WTC11 (cell line): ENCODE results near the gene OTUD3. TPM values are rescaled to one million over a fixed set of nuclear protein-coding genes. Genes with fewer than 3 reads are reported as not detected.

ENCODE experiments used
- ATAC-seq: fragments of 200-7000 bp; cut with Tn5 transposase; 2 replicates; pipeline ENCODE4 v1.10.0; 2021; ENCODE audit warnings: mild to moderate bottlenecking, moderate library complexity
- CTCF ChIA-PET: fragments of 300-600 bp; sonication (Branson Sonifier 250); formaldehyde crosslinking; loops from one replicate; lab custom pipeline; 2021; ENCODE audit warnings: antibody characterized with exemption; lab: Charles Lee
- POLR2A ChIA-PET: fragments of 350-600 bp; sonication (Branson Sonifier 250); formaldehyde crosslinking; loops from one replicate; lab custom pipeline; 2021; ENCODE audit warnings: antibody characterized with exemption; lab: Charles Lee
- DNase-seq: peaks from one replicate; pipeline ENCODE4 v3.0.0; 2021; ENCODE audit warnings: low spot score
- H3K27ac Mint-ChIP-seq: 2 replicates; pipeline ENCODE4 v1.8.0; 2021; ENCODE audit warnings: mixed read lengths
- H3K27me3 Mint-ChIP-seq: 2 replicates; pipeline ENCODE4 v1.8.0; 2021; ENCODE audit warnings: low read depth, mild to moderate bottlenecking, moderate library complexity, mixed read lengths
- H3K36me3 Mint-ChIP-seq: 2 replicates; pipeline ENCODE4 v1.8.0; 2021; ENCODE audit warnings: mixed read lengths
- H3K4me1 Mint-ChIP-seq: 2 replicates; pipeline ENCODE4 v1.8.0; 2022; ENCODE audit warnings: mixed read lengths
- H3K4me3 Mint-ChIP-seq: 2 replicates; pipeline ENCODE4 v1.8.0; 2021; ENCODE audit warnings: mild to moderate bottlenecking, moderate library complexity, mixed read lengths
- H3K9me3 Mint-ChIP-seq: 2 replicates; pipeline ENCODE4 v1.8.0; 2021; ENCODE audit warnings: mixed read lengths
- CREM ChIP-seq: sonication (generic); formaldehyde crosslinking; IDR thresholded peaks from 2 replicates; pipeline ENCODE4 v1.8.1; 2022; ENCODE audit warnings: mild to moderate bottlenecking, missing genetic modification reagents, moderate library complexity
- GABPB1 ChIP-seq: sonication (generic); formaldehyde crosslinking; IDR thresholded peaks from 2 replicates; pipeline ENCODE4 v1.8.1; 2023; ENCODE audit warnings: mild to moderate bottlenecking, missing genetic modification reagents
- GRHL2 ChIP-seq: fragments of 250-450 bp; sonication (Bioruptor Pico); IDR thresholded peaks from 2 replicates; pipeline ENCODE4 v1.8.0; 2022; ENCODE audit warnings: mild to moderate bottlenecking, moderate library complexity; ENCODE audit not compliant: insufficient replicate concordance, severe bottlenecking
- GTF2I ChIP-seq: fragments of 250-450 bp; sonication (Bioruptor Pico); conservative IDR thresholded peaks from 2 replicates; pipeline ENCODE4 v1.4.0; 2021; ENCODE audit warnings: mild to moderate bottlenecking
- HMGA2 ChIP-seq: fragments of 250-450 bp; sonication (Bioruptor Pico); IDR thresholded peaks from 2 replicates; pipeline ENCODE4 v1.4.0; 2021; ENCODE audit warnings: mild to moderate bottlenecking, moderate library complexity
- JUN ChIP-seq: sonication (generic); formaldehyde crosslinking; IDR thresholded peaks from 2 replicates; pipeline ENCODE4 v1.8.0; 2023; ENCODE audit warnings: mild to moderate bottlenecking, missing genetic modification reagents
- KAT7 ChIP-seq: sonication (generic); formaldehyde crosslinking; IDR thresholded peaks from 2 replicates; pipeline ENCODE4 v1.8.1; 2023; ENCODE audit warnings: missing genetic modification reagents, mild to moderate bottlenecking, borderline replicate concordance
- MXD4 ChIP-seq: fragments of 250-450 bp; sonication (Bioruptor Pico); IDR thresholded peaks from 2 replicates; pipeline ENCODE4 v1.8.0; 2021; ENCODE audit warnings: mild to moderate bottlenecking, moderate library complexity, borderline replicate concordance
- NFE2L1 ChIP-seq: sonication (generic); formaldehyde crosslinking; IDR thresholded peaks from 2 replicates; pipeline ENCODE4 v1.8.1; 2023; ENCODE audit warnings: missing genetic modification reagents
- NR1H2 ChIP-seq: sonication (generic); formaldehyde crosslinking; IDR thresholded peaks from 2 replicates; pipeline ENCODE4 v1.9.0; 2021; ENCODE audit warnings: mild to moderate bottlenecking, moderate library complexity, missing genetic modification reagents
- NR3C1 ChIP-seq: sonication (generic); formaldehyde crosslinking; conservative IDR thresholded peaks from 2 replicates; pipeline ENCODE4 v1.8.1; 2023; ENCODE audit warnings: low read depth, mild to moderate bottlenecking, missing genetic modification reagents
- OVOL2 ChIP-seq: fragments of 250-450 bp; sonication (Bioruptor Pico); IDR thresholded peaks from 2 replicates; pipeline ENCODE4 v1.9.0; 2021; ENCODE audit warnings: mild to moderate bottlenecking, borderline replicate concordance
- PRRX2 ChIP-seq: fragments of 250-450 bp; sonication (Bioruptor Pico); IDR thresholded peaks from 2 replicates; pipeline ENCODE4 v1.8.0; 2021; ENCODE audit warnings: mild to moderate bottlenecking
- SOX15 ChIP-seq: fragments of 250-450 bp; sonication (Bioruptor Pico); IDR thresholded peaks from 2 replicates; pipeline ENCODE4 v1.9.0; 2021; ENCODE audit warnings: mild to moderate bottlenecking
- SP1 ChIP-seq: sonication (generic); formaldehyde crosslinking; conservative IDR thresholded peaks from 2 replicates; pipeline ENCODE4 v1.8.1; 2022; ENCODE audit warnings: missing genetic modification reagents
- ZBTB21 ChIP-seq: sonication (generic); formaldehyde crosslinking; IDR thresholded peaks from 2 replicates; pipeline ENCODE4 v1.8.1; 2023; ENCODE audit warnings: mild to moderate bottlenecking, missing genetic modification reagents, borderline replicate concordance
- ZNF138 ChIP-seq: sonication (generic); formaldehyde crosslinking; conservative IDR thresholded peaks from 2 replicates; pipeline ENCODE4 v1.8.1; 2022; ENCODE audit warnings: mild to moderate bottlenecking, moderate library complexity, missing genetic modification reagents
- ZNF219 ChIP-seq: sonication (generic); formaldehyde crosslinking; IDR thresholded peaks from 2 replicates; pipeline ENCODE4 v1.8.0; 2023; ENCODE audit warnings: missing genetic modification reagents, mild to moderate bottlenecking, borderline replicate concordance
- ZNF263 ChIP-seq: sonication (generic); formaldehyde crosslinking; IDR thresholded peaks from 2 replicates; pipeline ENCODE4 v1.8.1; 2022; ENCODE audit warnings: low read depth, mild to moderate bottlenecking, moderate library complexity, missing genetic modification reagents
- ZNF317 ChIP-seq: sonication (generic); formaldehyde crosslinking; IDR thresholded peaks from 2 replicates; pipeline ENCODE4 v1.8.1; 2023; ENCODE audit warnings: low read depth, mild to moderate bottlenecking, moderate library complexity, missing genetic modification reagents, borderline replicate concordance
- ZNF671 ChIP-seq: fragments of 250-450 bp; sonication (Bioruptor Pico); IDR thresholded peaks from 2 replicates; pipeline ENCODE4 v1.8.0; 2021; ENCODE audit warnings: mild to moderate bottlenecking
- total RNA-seq: library from RNA; stranded (reverse); gene quantifications from 3 replicates; pipeline ENCODE4 v1.2.3, GENCODE V29; 2021
- TF ChIP-seq, protein P1 (sequence below): sonication (generic); formaldehyde crosslinking; IDR thresholded peaks from 2 replicates; pipeline ENCODE4 v1.8.0; 2022; ENCODE audit warnings: mild to moderate bottlenecking, missing genetic modification reagents
- TF ChIP-seq, protein P2 (sequence below): fragments of 200-600 bp; IDR thresholded peaks from 2 replicates; pipeline ENCODE4 v1.8.0; 2022; ENCODE audit warnings: antibody characterized with exemption
- TF ChIP-seq, protein P3 (sequence below): fragments of 250-450 bp; sonication (Bioruptor Pico); IDR thresholded peaks from 2 replicates; pipeline ENCODE4 v1.8.0; 2021; ENCODE audit warnings: mild to moderate bottlenecking
- TF ChIP-seq, protein P4 (sequence below): sonication (generic); formaldehyde crosslinking; IDR thresholded peaks from 2 replicates; pipeline ENCODE4 v1.8.0; 2022; ENCODE audit warnings: mild to moderate bottlenecking, missing genetic modification reagents
- TF ChIP-seq, protein P5 (sequence below): sonication (generic); formaldehyde crosslinking; IDR thresholded peaks from 2 replicates; pipeline ENCODE4 v1.8.1; 2022; ENCODE audit warnings: low read depth, mild to moderate bottlenecking, moderate library complexity, missing genetic modification reagents, borderline replicate concordance
- TF ChIP-seq, protein P6 (sequence below): sonication (generic); formaldehyde crosslinking; IDR thresholded peaks from 2 replicates; pipeline ENCODE4 v1.8.1; 2022; ENCODE audit warnings: mild to moderate bottlenecking, missing genetic modification reagents, moderate library complexity, borderline replicate concordance

Gene OTUD3
- total RNA-seq, 1 experiment from 2014 or later: 16.1 TPM

DNA sequence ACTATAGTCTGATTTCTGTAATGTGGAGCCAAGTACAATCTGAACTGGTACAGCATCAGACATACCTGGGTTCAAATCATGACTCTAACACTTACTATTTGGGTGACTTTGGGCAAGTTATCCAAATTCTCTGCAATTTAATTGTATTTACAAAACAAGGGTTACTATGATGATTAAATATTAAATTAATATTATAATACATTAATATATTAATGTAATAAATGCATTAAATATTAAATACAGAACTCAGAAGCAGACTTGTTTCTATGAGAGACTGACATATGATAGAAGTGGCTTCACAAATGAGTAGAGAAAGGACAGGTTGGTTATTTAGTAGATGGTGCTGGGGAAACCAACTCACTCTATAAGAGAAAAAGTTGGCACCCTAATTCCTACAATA lies 27.3 kb upstream of the OTUD3 start:
- Mint-ChIP-seq H3K27ac (no peak overlapping the region), H3K4me1 (0 out of 2 replicates have a peak, but pooled peaks cover 5% of the 10 kb centered on the region), H3K27me3 (peaks cover 17% of the 10 kb centered on the region; the same call in 1 of the 2 replicates), H3K4me3 (no peak overlapping the region), H3K9me3 (no peaks in the 10 kb centered on the region), H3K36me3 (no peaks in the 10 kb centered on the region)
- CTCF ChIA-PET: no interaction called here
- ATAC-seq: no peak
- POLR2A ChIA-PET: no interaction called here
- TF ChIP-seq HMGA2 (CRISPR knock-in tag) (peak; percentile 90), CREM (CRISPR knock-in tag) (no peak)
- no peak for DNase-seq

DNA sequence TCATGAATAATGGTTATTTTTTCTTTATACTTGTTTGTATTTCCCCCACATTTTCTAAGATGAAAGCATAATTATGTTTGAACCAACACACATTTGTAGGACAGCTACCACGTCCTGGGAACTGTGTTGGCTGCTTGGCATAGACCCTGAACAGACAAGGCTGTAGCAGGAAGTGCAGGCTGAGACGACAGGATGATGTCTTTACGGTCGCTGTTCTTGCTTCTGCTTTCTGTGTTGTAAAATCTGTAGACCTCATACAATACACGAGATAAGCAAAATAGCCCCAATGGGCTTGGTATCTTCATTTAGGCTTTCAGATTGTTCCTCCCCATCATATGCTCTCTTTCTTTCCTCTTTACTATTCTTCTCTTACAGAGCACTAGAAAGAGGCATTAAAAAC lies 23.3 kb upstream of the OTUD3 start:
- peaks cover 16% of the 10 kb centered on the region for H3K27me3 Mint-ChIP-seq
- peaks cover 12% of the 10 kb centered on the region for H3K9me3 Mint-ChIP-seq
- ChIA-PET CTCF (interaction anchor here (0.5 kb wide), 1 partner anchor 142 kb away, joined by 3 read pairs; no protein-coding TSS in a partner anchor), POLR2A (no interaction called here)
- H3K4me1 Mint-ChIP-seq: no peaks in the 10 kb centered on the region
- H3K36me3 Mint-ChIP-seq: peaks cover 5% of the 10 kb centered on the region
- TF ChIP-seq ZNF263 (CRISPR knock-in tag) (no peak), PRRX2 (no peak), GTF2I (CRISPR knock-in tag) (no peak), NR1H2 (CRISPR knock-in tag) (no peak), NR3C1 (CRISPR knock-in tag) (no peak), GRHL2 (CRISPR knock-in tag) (no peak), OVOL2 (no peak), MXD4 (CRISPR knock-in tag) (no peak), ZNF317 (CRISPR knock-in tag) (no peak), SOX15 (CRISPR knock-in tag) (no peak)
- TF ChIP-seq, protein P1, sequence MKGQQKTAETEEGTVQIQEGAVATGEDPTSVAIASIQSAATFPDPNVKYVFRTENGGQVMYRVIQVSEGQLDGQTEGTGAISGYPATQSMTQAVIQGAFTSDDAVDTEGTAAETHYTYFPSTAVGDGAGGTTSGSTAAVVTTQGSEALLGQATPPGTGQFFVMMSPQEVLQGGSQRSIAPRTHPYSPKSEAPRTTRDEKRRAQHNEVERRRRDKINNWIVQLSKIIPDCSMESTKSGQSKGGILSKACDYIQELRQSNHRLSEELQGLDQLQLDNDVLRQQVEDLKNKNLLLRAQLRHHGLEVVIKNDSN (CRISPR knock-in tag): no peak
- TF ChIP-seq, protein P2, sequence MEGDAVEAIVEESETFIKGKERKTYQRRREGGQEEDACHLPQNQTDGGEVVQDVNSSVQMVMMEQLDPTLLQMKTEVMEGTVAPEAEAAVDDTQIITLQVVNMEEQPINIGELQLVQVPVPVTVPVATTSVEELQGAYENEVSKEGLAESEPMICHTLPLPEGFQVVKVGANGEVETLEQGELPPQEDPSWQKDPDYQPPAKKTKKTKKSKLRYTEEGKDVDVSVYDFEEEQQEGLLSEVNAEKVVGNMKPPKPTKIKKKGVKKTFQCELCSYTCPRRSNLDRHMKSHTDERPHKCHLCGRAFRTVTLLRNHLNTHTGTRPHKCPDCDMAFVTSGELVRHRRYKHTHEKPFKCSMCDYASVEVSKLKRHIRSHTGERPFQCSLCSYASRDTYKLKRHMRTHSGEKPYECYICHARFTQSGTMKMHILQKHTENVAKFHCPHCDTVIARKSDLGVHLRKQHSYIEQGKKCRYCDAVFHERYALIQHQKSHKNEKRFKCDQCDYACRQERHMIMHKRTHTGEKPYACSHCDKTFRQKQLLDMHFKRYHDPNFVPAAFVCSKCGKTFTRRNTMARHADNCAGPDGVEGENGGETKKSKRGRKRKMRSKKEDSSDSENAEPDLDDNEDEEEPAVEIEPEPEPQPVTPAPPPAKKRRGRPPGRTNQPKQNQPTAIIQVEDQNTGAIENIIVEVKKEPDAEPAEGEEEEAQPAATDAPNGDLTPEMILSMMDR: no peak
- no peak overlapping the region for H3K27ac Mint-ChIP-seq
- DNase-seq: no peak
- ATAC-seq: no peak
- no peak overlapping the region for H3K4me3 Mint-ChIP-seq

DNA sequence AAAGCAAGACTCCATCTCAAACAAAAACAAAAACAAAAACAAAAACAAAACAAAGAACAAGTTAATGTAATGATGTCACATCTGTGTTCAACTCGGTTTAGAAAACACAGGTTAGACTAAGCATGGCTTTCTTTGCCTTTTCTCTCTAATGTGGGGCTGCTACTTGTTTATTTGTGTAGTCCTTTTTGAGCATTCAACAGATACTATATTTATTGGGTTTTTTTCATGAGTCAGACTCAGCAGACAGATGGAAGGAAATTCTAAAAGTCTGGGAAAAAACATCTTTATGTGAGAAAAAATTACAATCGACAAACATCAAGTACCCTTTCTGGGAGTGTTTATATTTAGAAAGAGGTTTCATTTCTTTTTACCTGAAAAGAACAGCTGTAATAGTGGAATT lies 22.3 kb upstream of the OTUD3 start:
- TF ChIP-seq, protein P3, sequence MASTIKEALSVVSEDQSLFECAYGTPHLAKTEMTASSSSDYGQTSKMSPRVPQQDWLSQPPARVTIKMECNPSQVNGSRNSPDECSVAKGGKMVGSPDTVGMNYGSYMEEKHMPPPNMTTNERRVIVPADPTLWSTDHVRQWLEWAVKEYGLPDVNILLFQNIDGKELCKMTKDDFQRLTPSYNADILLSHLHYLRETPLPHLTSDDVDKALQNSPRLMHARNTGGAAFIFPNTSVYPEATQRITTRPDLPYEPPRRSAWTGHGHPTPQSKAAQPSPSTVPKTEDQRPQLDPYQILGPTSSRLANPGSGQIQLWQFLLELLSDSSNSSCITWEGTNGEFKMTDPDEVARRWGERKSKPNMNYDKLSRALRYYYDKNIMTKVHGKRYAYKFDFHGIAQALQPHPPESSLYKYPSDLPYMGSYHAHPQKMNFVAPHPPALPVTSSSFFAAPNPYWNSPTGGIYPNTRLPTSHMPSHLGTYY (CRISPR knock-in tag): no peak
- TF ChIP-seq JUN: no peak
- TF ChIP-seq, protein P4, sequence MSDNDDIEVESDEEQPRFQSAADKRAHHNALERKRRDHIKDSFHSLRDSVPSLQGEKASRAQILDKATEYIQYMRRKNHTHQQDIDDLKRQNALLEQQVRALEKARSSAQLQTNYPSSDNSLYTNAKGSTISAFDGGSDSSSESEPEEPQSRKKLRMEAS (CRISPR knock-in tag): no peak
- no peak for TF ChIP-seq OVOL2
- TF ChIP-seq, protein P5, sequence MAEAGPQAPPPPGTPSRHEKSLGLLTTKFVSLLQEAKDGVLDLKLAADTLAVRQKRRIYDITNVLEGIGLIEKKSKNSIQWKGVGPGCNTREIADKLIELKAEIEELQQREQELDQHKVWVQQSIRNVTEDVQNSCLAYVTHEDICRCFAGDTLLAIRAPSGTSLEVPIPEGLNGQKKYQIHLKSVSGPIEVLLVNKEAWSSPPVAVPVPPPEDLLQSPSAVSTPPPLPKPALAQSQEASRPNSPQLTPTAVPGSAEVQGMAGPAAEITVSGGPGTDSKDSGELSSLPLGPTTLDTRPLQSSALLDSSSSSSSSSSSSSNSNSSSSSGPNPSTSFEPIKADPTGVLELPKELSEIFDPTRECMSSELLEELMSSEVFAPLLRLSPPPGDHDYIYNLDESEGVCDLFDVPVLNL: no peak
- no peak for TF ChIP-seq ZBTB21
- TF ChIP-seq ZNF219 (CRISPR knock-in tag): no peak
- no peak for TF ChIP-seq SP1
- no peak for TF ChIP-seq ZNF263 (CRISPR knock-in tag)
- TF ChIP-seq NFE2L1: no peak
- TF ChIP-seq, protein P6, sequence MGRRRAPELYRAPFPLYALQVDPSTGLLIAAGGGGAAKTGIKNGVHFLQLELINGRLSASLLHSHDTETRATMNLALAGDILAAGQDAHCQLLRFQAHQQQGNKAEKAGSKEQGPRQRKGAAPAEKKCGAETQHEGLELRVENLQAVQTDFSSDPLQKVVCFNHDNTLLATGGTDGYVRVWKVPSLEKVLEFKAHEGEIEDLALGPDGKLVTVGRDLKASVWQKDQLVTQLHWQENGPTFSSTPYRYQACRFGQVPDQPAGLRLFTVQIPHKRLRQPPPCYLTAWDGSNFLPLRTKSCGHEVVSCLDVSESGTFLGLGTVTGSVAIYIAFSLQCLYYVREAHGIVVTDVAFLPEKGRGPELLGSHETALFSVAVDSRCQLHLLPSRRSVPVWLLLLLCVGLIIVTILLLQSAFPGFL (CRISPR knock-in tag): no peak
- TF ChIP-seq ZNF138 (CRISPR knock-in tag): no peak
- TF ChIP-seq KAT7 (CRISPR knock-in tag): no peak
- TF ChIP-seq GABPB1 (CRISPR knock-in tag): no peak
- TF ChIP-seq ZNF671 (CRISPR knock-in tag): no peak
- TF ChIP-seq, all 79 proteins: peak for 0
- H3K4me1 Mint-ChIP-seq: no peaks in the 10 kb centered on the region
- H3K27me3 Mint-ChIP-seq: peaks cover 25% of the 10 kb centered on the region
- H3K9me3 Mint-ChIP-seq: peaks cover 14% of the 10 kb centered on the region
- no peak overlapping the region for H3K4me3 Mint-ChIP-seq
- no peak for DNase-seq
- ATAC-seq: no peak
- CTCF ChIA-PET: no interaction called here
- POLR2A ChIA-PET: no interaction called here
- no peak overlapping the region for H3K27ac Mint-ChIP-seq
- peaks cover 5% of the 10 kb centered on the region for H3K36me3 Mint-ChIP-seq
